Activated CD4-positive, alpha-beta T cell treated with anti-CD3 and anti-CD28 coated beads, Interleukin-2, amount 50 U/mL, for 1 hour (primary cell): ENCODE measurements around the gene TNFRSF13B.

Source experiments
- DNase-seq: peaks from one replicate; pipeline ENCODE4 v3.0.0-alpha.2; 2020

Gene TNFRSF13B

DNA sequence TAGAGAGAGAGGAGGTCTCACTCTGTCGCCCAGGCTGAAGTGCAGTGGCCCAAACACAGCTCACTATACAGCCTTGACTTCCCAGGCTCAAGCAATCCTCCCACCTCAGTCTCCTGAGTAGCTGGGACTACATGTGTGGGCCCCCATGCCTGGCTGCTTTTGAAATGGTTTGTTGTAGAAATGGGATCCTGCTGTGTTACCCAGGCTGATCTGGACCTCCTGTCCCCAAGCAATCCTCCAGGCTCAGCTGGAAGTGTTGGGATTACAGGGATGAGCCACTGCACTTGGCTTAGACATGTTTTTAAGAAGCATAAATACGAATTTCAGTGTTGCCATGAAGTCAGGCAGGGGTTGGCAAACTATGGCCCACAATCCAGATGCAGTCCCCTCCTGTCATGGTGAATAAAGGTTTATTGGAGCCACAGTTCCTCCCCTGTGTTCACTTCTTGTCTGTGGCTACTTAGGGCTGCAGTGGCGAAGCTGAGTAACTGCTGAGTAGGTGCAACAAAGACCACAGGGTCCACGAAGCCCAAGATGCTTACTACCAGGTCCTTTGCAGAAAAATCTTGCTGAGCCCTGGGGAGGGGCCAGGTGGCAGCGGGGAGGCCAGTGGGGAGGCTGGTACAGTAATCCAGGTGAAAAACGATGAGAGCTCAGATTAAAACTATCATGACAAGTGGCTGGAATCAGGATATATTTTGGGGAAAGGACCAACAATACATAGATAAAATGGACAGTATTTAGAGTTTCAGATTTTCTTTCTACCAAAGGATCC is 35.2 kb downstream of the TNFRSF13B start:
- DNase-seq: no peak

DNA sequence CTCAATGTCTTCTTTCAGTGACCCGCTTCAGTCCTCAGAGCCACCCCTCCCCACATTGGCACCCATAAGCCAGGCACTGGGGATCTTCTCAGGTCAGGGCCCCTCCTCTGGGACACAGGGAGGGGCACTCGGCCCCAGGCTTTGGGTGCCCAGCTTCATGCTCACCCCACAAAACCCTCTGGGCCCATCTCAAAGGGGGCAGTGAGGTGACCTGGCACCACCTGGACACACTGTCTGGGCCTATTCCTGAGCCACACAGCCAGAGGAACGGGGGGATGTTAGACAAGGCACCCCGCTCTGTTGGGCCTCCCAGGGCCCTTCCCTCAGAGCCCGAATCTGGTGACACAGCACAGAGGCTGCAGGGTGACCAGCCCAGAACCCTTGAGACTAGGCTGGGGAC is 36.1 kb downstream of the TNFRSF13B start:
- DNase-seq: no peak

DNA sequence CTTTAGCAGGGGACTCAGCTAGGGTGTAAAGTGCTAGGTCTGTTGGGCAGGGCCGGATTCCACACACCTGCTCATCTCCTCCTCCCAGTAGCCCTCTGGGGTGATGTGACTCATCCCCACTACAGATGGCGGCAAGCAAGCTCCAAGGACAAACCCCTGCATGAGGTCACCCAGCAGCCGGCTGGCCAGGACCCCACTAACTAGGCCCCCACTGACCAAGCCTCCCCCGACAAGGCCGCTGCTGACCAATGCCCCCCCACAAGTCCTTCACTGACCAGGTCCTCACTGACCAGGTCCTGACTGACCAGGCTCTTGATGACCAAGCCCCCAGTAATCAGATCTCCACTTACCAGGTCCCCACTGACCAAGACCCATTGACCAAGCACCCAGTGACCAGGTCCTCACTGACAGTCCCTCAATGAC is 36.7 kb downstream of the TNFRSF13B start:
- DNase-seq: no peak

DNA sequence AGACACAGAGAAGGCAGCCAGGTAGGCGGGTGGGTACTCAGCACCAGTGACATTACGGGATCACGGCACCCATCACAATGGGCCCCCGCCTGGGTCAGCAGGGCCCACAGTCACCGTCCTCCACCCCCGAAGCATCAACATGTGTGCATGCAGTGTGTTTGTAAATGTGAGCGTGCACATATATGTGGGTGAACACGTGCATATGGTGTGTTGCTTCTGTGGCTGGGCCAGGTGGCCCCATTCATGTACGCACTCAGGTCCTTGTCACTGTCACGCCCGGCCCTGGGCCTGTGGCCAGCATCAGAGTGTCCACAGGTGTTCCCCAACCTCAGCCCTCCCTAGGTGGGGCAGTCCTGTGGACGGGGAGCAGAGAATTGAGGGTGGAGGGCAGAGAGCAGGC is 37.1 kb downstream of the TNFRSF13B start:
- no peak for DNase-seq

DNA sequence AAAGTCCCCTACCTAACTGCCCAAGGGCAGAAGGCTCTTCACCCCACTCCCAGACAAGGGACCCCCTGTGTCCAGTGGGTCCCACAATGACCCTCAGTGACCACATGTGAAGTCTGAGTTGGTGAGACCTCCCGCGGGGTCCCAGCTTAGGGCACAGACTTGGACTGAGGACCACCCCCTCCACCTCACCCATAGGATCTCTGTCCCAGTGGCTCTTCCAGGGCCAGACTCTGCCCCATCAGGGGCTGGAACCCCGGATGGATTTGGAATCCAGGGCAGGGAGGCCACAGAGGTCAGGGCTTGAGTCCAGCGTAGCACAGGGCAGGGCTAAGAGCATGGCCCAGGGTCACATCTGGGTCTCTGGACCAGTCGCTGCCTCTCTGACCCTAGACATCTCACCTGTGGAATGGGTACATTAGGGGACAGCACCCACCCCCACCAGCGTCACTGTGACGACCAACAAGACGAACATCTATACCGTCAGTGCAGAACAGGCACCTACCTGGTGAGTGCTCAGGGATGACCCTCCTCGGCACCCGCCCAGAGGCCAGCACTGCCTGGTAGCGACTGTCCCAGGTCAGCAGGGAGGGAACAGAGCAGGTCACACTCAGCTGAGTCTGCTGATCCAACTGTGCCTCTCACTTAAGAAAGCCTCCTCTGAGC is 37.7 kb downstream of the TNFRSF13B start:
- DNase-seq: no peak

DNA sequence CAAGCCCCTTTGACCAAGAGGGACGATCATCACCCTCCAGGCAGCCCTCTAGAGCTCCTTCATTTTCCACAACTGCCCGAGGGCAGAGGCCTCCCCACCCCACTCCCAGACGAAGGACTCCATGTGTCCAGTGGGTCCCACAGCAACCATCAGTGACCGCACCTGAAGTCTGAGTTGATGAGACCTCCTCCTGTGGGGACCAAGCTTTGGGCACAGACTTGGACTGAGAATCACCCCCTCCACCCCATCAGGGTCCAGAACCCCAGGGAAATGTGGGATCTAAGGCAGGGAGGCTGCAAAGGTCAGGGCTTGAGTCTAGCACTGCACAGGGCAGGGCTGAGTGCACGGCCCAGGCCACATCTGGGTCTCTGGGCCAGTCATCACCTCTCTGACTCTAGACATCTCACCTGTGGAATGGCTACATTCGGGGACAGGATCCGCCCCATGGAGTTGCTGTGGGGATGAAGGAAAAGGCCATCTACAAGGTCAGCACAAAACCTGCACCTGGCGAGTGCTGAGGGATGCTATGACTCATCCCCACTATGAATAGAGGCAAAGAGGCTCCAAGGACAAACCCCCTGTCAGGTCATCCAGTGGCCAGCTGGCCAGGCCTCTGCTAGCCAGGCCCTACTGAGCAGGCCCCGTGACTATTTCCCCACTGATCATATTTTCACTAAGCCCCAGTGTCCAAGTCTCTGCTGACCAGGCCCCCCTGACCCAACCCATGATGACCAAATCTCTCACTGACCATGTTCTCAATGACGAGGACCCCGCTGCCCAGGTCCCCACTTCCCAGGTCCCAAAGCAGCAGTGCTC is 38.4 kb downstream of the TNFRSF13B start:
- DNase-seq: no peak

DNA sequence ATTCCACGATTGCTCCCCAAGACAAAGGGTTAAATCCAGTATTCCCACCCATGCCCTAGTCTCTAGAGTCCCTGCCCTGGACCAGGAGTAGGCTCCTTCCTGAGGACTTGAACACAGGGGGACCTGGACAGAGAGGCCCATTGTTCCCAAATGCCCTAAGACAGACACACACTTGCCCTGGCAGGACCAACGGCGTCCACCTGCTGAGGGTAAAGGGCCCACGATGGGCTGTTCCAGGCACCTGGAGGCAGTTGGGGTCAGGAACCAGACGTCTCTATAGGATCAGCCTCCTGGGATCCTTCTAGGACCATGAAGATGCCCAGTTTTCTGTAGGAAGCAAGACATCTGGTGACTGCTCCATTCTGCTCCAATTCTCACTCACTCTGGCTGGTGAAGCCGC is 39.3 kb downstream of the TNFRSF13B start:
- DNase-seq: no peak

DNA sequence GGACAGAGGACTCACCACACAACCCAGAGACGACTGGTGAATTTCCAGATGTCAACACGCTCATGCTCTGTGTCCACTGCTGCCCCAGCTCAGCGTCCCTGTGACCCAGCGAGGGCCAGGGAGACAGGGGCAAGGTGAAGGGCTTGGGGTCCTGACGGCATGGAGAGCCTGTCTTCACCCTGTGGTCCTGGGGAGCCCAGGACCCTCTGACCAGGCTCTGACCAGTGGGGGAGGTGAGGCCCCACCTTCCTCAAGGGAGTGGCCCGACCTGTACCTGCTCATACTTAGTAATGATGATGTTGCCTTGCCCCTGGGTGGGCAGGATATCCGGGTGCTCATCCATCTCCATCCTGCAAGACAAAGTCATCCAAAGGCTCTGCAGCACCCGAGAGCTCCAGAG is 39.8 kb downstream of the TNFRSF13B start:
- DNase-seq: no peak

DNA sequence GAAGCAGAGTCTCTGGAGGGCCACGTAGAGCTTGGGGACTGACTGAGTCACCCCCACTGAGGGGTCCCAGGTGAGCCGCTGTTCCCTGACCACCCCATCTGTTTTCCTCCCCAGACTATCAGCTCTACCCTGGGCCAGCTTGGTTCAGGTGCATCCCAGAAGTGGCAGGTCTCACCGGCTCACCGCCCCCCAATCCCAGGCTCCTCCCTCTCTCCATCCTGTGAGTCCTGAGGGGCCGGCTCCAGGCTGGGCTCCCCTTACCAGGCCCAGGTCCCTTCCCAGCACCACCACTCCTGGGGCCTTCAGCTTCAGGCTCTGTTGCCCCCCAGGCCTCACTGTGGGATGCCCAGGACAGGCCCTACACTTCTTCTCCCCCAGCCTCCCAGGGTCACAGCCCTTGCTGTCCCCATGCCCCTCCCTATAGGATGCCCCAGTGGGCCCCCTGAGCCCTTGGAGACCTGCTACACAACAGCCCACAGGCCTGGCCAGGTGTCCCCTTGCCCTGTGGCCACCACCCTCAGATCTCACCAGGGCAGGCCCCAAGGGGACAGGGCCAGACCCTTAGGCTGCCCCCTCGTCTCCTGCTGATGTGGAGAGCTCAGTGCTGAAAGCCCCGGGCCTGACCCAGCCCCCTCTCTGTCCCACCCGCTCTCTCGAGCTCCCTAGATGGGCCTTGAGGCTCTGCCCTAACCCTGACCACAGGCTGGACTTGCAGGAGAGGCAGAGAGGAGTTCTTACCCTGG is 40.4 kb downstream of the TNFRSF13B start:
- DNase-seq: no peak

DNA sequence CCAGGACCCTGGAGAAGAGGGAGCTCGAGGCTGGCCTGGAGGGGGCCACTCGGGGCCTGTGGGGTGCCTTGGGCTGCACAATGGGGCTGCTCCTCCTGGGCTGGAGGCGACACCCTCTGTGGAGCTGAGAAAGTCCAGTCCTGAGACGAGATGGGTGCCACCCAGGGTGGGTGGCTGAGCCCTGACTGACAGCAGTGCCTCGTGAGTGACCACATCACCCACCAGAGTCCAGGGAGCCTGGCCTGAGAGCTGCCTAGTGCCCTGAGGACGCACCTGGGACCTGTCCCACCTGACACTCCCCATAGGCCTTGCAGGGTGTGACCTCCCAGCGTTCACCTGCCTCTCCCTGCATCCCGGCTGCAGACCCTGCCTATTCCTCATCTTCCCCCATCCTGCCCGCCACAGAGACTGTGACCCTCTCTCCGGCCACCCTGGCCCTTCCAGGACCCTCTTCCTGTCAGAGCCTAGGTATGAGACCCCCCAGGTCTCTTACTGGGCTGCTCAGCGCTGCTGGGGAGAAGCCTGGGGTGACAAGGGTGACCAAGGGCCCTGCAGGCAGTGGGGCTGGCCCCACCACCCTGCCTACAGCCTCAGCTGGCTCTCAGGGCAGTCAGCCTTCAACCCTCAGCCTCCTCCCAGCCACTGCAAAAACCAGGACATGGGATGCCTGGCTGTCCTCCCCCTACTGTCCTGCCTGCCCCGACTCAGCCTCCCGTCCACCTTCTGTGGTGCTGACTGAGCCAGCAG is 41.2 kb downstream of the TNFRSF13B start:
- DNase-seq: no peak

DNA sequence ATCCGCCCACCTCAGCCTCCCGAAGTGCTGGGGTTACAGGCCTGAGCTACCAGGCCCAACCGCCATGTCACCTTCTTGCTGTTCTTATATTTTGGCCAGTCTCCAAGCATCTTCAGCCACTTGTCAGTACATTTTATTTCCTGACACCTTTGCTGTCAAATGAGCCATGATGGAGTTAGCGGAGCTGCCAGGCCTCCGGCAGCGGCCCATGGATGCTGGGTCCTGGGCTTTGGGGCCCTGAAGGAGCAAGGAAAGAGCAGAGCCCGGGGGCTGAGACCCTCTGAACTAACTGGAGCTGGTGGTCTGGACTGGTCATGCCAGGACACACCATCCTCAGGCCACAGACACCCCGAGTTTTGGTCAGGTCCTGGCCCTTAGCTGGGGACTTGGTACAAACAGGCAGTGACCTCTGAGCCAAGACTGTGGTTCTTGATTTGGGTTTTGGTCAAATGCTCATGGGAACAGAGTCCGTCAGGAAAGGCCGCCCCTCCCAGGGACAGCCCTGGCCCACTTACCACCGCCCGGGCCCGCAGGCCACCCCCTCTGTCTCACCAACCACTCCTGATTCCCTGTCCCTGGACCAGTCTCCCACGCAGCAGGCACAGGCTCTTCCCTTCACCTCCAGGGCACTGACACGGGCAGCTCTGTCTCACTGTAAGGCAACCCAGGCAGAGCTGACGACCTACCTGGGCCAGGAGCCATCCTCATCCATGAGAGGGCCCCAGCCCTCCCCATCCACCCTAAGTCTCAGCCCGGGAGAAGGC is 42.0 kb downstream of the TNFRSF13B start:
- no peak for DNase-seq

DNA sequence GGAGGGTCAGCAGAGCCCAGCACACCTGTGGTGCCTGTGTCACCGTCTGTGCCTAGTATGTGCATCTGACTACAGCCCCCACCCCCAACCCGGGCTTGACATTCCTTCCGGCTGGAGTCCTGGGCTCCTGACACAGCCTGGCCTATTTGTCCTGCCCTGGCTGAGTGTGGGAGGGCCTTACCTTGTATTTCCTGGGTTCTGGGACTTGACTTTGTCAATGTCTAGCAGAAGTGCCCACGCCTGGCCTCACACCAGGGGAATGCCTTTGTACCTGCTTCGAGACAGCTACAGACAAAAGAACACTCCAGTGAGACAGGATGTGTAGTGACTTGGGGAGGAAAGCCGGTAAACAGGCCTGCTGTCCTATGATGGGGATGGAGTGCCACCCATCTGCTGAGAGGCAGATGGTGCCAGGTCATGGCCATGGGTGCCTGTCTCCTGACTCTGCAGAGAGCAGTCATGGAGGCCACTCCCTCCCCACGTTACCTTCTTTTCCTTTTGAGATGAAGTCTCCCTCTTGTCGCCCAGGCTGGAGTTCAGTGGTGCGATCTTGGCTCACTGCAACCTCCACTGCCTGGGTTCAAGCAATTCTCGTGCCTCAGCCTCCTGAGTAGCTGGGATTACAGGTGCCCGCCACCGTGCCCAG is 42.8 kb downstream of the TNFRSF13B start:
- DNase-seq: no peak

DNA sequence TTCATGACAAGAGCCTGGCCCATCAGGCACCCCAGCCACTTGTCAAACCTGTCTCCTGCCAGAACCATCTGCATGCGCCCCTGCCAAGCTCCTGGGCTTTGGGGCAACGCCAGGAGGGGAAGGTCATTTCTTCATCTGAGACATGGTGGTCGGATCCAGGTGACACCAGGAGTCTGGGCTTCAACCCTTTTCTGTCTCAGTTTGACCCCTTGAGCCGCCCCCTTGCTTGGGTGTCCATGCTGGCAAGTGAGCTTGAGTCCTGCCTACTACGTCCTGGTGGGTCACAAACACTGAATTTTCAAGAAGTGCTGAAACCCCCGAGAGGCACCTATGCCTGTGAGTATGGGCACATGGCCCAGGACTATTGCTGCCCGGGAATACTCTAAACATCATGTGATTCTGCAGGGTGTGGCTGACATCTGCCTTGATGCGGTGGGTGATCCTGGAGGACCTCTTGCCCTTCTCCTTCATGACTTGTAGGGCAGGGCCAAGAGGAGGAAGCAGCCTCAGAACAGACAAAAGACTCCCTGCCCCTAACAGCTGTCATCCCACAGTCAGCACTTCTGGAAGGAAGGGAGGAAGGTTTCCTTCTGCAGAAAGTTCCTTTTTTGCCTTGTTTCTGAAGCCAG is 43.4 kb downstream of the TNFRSF13B start:
- no peak for DNase-seq

DNA sequence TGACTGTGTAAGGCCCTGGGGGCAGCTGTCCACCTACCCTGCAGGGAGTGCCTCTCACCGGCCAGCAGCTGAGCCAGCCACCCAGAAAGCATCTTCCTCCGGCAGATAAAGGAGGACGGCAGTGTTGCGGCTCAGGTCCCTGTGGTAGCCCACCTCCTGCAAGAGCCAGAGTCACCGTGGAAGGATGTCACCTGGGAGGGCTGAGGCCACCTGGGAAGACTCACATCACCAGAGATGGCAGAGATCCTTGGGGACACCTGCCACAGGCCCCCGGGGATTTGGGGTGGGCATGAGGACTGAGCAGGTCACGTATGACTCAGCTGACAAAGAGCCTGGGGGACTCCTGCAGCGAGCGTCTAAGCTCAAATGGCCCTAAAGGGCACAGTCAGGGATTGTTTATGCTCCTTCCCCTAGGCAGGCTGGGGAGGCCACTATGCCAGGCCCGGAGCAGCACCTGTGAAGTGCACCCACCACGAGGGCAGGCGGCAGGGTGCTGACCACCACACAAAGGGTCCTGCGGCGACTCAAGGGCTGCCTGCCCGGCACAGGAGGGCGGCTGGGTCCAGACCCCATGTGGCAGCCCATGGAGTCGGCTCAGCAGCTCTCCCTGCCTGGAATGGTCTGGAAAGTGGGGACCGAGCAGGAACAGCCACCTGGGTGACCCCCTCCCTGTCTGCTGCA is 44.1 kb downstream of the TNFRSF13B start:
- no peak for DNase-seq

DNA sequence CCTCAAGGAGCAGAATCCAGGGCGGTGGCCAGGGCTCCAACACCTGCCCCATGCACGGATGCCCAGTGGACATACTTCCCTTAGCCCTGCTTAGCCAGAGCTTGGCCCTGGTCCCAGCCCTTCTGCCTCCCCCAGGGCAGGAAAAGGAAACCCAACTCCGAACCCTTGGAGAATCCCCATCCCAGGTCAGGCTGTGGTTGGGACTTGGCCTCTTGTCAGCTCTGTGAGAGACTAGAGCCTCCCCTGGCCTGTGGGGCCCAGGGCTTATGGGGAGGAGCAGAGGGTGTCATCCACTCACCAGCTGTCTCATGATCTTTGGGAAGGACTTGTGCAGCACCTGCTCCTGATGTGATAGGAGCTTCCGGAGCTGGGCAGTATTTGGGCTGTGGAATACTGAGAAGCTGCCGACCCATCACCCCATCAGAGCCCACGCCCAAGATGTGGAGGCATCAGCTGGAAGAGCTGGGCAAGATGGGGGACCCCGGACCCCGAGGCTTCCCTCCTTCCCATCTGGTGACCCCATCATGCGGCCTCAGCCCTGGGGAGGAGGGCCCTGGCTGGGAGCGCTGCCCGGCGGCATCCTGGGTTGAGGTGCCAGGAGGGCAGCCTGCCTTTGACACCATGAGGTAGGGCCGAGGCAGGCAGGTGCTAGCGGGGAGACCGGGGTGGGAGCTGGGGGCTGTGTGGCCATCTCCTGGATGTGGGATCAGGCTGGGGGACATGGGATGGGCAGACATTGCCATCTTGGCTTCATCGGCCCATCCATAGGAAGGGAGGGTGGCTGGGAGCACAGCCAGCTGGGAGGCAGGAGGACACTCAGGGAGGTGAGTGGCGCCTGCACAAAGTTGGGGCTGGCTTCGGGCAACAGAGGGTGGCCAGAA is 45.1 kb downstream of the TNFRSF13B start:
- DNase-seq: no peak

DNA sequence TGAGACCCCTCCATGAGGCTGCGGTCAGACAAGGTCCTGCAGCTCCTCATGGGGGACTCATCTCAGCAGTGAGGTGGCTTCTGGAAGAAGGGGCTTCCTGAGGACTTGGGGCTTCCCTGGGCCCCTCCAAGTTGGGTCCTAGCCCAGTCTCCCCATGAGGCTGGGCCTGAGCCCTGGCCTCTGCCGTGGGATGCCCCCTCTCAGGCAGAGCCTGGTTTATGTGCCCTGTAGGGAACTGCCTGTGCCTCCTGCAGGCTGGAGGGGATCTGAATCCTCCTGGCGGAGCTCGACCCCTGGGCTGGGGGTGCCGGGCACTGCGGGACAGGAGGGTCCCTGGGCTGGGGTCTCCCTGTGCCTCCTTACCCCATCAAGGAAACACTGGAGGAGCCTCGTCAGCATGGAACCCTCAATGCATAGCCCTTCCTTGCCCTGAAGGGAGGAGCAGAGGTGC is 45.8 kb downstream of the TNFRSF13B start:
- no peak for DNase-seq

DNA sequence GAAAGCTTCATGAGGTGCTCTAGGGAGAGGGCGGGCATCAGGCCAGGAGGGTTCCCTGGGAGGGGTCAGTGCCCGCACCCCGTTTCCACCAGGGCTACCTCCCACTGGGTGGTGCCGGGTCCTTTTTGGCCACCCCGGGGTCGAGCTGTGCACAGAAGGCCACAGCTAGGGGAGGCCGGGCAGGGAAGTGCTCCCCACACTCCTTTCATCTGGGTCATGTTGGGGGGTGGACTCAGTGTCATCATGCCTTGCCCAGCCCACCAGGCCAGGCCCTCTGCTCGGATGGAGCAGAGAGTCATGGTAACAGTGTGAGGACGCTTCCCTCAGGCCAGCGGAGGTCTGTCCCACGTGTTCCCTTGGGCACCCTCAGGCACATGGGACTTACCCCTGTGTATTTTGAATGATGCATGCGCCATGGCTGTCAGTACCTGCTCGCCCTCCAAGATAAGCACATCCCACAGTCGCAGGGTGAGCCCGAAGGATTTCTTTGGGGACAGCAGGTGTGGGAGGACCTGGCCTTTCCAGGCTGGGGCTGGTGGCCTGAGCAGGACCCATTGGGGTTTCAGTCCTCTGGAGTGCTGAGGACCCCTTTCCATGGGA is 46.4 kb downstream of the TNFRSF13B start:
- DNase-seq: no peak
